Stimulated activated CD4-positive, alpha-beta T cell treated with anti-CD3 and anti-CD28 coated beads, Interleukin-4, amount 100 ng/mL, for 48 hours (primary cell): ENCODE data around the gene RNU6-9.

ENCODE experiments used
- DNase-seq, 2 donors: peaks; one replicate each; pipeline ENCODE4 v3.0.0-alpha.2; 2020; ENCODE audit warnings: low read depth in 2 of 2

Gene RNU6-9

GRCh38 chr19:934197-934840 is 41.0 kb downstream of the RNU6-9 start:
- no peak for DNase-seq

GRCh38 chr19:934865-935479 is 41.7 kb downstream of the RNU6-9 start:
- DNase-seq: no peak

GRCh38 chr19:936175-936546 is 42.9 kb downstream of the RNU6-9 start:
- DNase-seq: no peak

GRCh38 chr19:937259-937694 is 44.0 kb downstream of the RNU6-9 start:
- no peak for DNase-seq

GRCh38 chr19:938233-938923 is 45.1 kb downstream of the RNU6-9 start:
- DNase-seq: no peak

- no peak for DNase-seq
Measured at GRCh38 chr19:939439-939838, 46.2 kb downstream of the RNU6-9 start.

- no peak for DNase-seq
Measured at GRCh38 chr19:939922-940321, 46.6 kb downstream of the RNU6-9 start.

- DNase-seq: peak in 1 of 2 donors; percentile 51
Measured at GRCh38 chr19:940591-941291, 47.5 kb downstream of the RNU6-9 start.

GRCh38 chr19:941292-942132 is 48.2 kb downstream of the RNU6-9 start:
- DNase-seq: no peak

- DNase-seq: no peak
Measured at GRCh38 chr19:942133-942645, 48.9 kb downstream of the RNU6-9 start.
